HG02885 (cell line): ENCODE measurements around the gene TNS3.

ENCODE experiments used
- ATAC-seq: cut with Tn5 transposase; IDR thresholded peaks from one replicate; pipeline ENCODE4 v1.9.1; 2021; ENCODE audit warnings: mild to moderate bottlenecking; ENCODE audit not compliant: unreplicated experiment, poor library complexity

The TNS3 gene

GRCh38 chr7:47327698-47328391 lies 254.1 kb downstream of the TNS3 start:
- no peak for ATAC-seq

- no peak for ATAC-seq
These were observed 254.6 kb downstream of the TNS3 start for GRCh38 chr7:47327346-47327697.

- ATAC-seq = no peak
These were observed 255.1 kb downstream of the TNS3 start for GRCh38 chr7:47326808-47327207.

GRCh38 chr7:47326220-47326619 lies 255.7 kb downstream of the TNS3 start:
- ATAC-seq = no peak

GRCh38 chr7:47325337-47325736 lies 256.6 kb downstream of the TNS3 start:
- ATAC-seq = no peak

GRCh38 chr7:47323904-47324303 lies 258.0 kb downstream of the TNS3 start:
- no peak for ATAC-seq

- no peak for ATAC-seq
These were observed 259.2 kb downstream of the TNS3 start for GRCh38 chr7:47322731-47323130.

- no peak for ATAC-seq
These were observed 261.6 kb downstream of the TNS3 start for GRCh38 chr7:47320296-47320695.

- ATAC-seq = peak; percentile 64
These were observed 263.3 kb downstream of the TNS3 start for GRCh38 chr7:47318395-47319182.

- no peak for ATAC-seq
These were observed 264.4 kb downstream of the TNS3 start for GRCh38 chr7:47317487-47317886.

GRCh38 chr7:47314728-47315607 lies 266.9 kb downstream of the TNS3 start:
- ATAC-seq = no peak

- no peak for ATAC-seq
These were observed 267.7 kb downstream of the TNS3 start for GRCh38 chr7:47314248-47314647.

- ATAC-seq = no peak
These were observed 268.3 kb downstream of the TNS3 start for GRCh38 chr7:47313564-47313963.

GRCh38 chr7:47311891-47312290 lies 270.0 kb downstream of the TNS3 start:
- ATAC-seq = no peak

GRCh38 chr7:47310020-47310419 lies 271.9 kb downstream of the TNS3 start:
- ATAC-seq = no peak

- no peak for ATAC-seq
These were observed 273.1 kb downstream of the TNS3 start for GRCh38 chr7:47308808-47309207.

GRCh38 chr7:47307311-47307710 lies 274.6 kb downstream of the TNS3 start:
- no peak for ATAC-seq

- no peak for ATAC-seq
These were observed 276.9 kb downstream of the TNS3 start for GRCh38 chr7:47304727-47305719.

GRCh38 chr7:47303695-47304453 lies 278.0 kb downstream of the TNS3 start:
- ATAC-seq = no peak
